GM19397 (cell line): ENCODE results near the gene GSTCD.

ENCODE experiments used
- ATAC-seq: cut with Tn5 transposase; IDR thresholded peaks from one replicate; pipeline ENCODE4 v1.9.1; 2021; ENCODE audit warnings: mild to moderate bottlenecking, moderate library complexity; ENCODE audit not compliant: unreplicated experiment

GSTCD gene

DNA sequence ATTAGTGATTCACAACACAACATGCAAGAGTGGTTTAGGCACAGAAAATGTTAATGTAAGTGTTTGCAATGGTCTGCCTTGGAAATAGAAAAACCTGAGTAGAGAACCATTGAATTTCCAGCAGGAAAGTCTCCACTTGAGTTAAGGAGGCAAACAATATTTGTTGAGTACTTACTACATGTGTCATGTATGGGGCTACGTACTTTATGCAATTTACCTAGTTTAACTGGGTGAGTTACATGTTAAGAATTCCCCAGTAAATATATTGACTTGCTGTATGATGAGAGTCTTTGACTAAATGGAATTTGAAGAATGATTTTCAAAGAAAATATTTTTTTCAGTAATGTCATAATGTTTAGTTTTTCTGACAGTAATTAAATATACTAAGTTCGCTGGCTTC lies 178.9 kb downstream of the GSTCD start:
- no peak for ATAC-seq

DNA sequence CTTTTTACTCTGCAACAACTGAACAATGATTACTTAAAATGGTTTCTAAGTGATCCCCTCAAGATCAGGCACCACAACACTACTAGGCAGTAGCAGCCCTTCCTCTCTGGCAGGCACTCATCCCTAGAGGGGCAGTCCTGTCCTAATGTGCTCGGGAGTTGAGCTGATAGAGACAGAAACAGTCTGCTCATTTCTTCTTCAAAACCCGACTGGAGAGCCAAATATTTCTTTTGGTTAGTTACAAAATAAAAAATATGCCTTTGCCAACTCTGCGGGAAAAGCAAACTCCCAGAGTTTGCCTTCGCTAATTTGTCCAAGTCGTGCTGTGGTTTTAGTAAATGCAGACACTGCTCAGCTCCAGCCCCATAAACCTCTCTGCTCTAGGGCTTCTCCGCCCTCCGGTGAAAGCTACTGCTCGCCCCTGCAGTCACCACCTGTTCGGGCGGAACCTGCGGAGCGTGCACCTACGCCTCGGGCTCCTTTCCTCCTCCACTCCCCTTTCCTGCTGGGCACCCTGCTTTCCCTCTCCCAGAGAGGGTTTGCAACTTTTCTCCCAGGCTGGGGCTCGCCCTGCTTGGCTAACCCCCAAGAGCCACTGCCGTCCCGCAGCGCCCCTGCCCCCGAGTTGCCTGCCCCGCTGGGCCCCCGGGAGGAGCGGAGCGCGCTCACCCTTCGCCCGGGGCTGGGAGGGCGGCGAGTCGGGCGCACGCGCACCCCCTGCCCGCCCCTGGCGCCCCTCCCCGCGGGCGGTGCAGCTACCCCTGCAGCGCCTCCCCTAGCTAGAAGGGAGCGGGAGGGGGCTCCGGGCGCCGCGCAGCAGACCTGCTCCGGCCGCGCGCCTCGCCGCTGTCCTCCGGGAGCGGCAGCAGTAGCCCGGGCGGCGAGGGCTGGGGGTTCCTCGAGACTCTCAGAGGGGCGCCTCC lies 186.3 kb downstream of the GSTCD start, which contains the start of gene NPNT:
Gene NPNT (plus strand): TSS at position 812 of the 923 bp plus-strand sequence. CDS start 182 bp downstream, outside the sequence.
- peak; percentile 40 for ATAC-seq

DNA sequence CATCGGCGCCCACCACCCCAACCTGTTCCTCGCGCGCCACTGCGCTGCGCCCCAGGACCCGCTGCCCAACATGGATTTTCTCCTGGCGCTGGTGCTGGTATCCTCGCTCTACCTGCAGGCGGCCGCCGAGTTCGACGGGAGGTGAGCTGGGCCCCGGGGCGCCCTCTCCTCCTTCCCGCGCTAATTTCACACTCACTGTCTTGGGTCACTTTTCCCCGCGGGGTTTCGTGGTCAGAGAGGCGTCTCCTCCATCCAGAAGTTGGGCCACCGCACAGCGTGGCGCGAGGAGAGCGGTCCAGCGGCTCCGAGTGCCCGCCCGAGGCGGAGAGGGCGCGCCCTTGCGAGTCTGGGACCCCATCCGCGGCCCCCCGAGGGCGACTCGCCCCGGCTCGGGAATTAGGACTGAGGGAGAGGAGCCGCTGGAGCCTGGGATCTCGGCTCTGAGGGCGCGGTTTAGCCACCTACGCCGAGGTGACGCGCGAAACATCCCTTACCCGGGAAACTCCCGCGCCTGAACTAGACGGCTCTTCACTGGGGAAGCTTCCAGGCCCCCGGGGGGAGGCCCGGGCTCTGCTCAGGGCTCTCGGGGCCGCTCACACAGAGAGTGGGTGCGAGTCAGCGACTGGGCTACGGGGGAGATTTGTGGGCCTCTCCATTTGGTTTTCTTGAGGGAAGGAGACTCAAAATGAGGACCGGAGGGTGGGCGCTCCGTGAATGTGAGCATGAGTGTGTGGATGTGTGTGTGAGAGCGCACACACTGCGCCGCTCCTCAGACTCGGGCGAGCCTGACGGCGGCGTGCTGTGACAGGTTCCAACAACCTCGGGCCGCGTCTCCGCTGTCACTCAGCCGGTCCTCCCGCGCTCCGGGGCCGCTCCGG lies 187.2 kb downstream of the GSTCD start:
- ATAC-seq = peak; percentile 48

DNA sequence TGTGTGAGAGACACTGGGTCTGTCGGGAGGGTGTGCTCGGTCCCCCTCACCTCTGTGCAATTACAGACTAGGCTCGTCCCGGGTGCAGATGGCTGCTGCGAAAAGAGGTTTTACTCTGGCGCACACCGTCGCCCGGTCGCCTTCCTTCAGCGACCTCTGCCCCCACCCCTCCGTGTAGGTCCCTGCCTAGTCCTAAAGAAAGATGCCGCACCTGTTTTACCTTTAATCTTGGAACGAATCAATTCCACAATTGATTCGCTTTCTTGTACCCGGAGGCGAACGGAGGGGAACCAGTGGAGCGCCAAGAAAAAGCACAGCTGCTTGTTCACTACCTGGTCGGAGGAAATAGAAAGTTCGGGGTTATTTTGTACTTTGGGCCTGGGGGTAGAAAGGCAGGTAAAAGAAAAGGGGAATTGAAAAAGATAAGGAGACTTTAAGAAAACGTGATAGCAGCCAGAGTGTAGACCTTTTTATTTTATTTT lies 187.9 kb downstream of the GSTCD start:
- ATAC-seq = peak; percentile 1
